OCI-LY1 (cell line): ENCODE results near the gene CRIM1.

Experiments used
- H2AFZ ChIP-seq: fragments of 200-600 bp; sonication (generic), shearing (Covaris generic); 2 replicates; pipeline ENCODE4 v1.6.0; 2014; ENCODE audit warnings: antibody characterized with exemption, mild to moderate bottlenecking, low read length
- H3F3A ChIP-seq: fragments of 200-600 bp; sonication (generic), shearing (Covaris generic); 2 replicates; pipeline ENCODE4 v1.6.0; 2014; ENCODE audit warnings: mild to moderate bottlenecking, antibody characterized with exemption, low read length, moderate library complexity; ENCODE audit not compliant: insufficient read depth
- H3K27ac ChIP-seq: fragments of 200-600 bp; sonication (generic); 2 replicates; pipeline ENCODE4 v1.5.1; 2014; ENCODE audit warnings: low read length, mixed run types, mild to moderate bottlenecking, low read depth; ENCODE audit not compliant: poor library complexity, severe bottlenecking
- H3K27me3 ChIP-seq: fragments of 200-600 bp; sonication (generic); 2 replicates; pipeline ENCODE4 v1.6.0; 2014; ENCODE audit warnings: antibody characterized with exemption, mild to moderate bottlenecking, low read length, moderate library complexity; ENCODE audit not compliant: insufficient read depth
- H3K36me3 ChIP-seq: fragments of 200-600 bp; sonication (generic); 2 replicates; pipeline ENCODE4 v1.6.1; 2014; ENCODE audit warnings: mild to moderate bottlenecking, antibody characterized with exemption, low read length, moderate library complexity, mixed read lengths; ENCODE audit not compliant: insufficient read depth
- H3K4me1 ChIP-seq: fragments of 200-600 bp; sonication (generic); 2 replicates; pipeline ENCODE4 v1.5.1; 2014; ENCODE audit warnings: mild to moderate bottlenecking, low read length, moderate library complexity; ENCODE audit not compliant: insufficient read depth, severe bottlenecking
- H3K4me2 ChIP-seq: fragments of 200-600 bp; sonication (generic), shearing (Covaris generic); 2 replicates; pipeline ENCODE4 v1.6.1; 2014; ENCODE audit warnings: low read length
- H3K4me3 ChIP-seq: fragments of 200-600 bp; sonication (generic); 2 replicates; pipeline ENCODE4 v1.5.1; 2014; ENCODE audit warnings: low read length, low read depth, mild to moderate bottlenecking, mixed read lengths; ENCODE audit not compliant: poor library complexity, severe bottlenecking
- H3K79me2 ChIP-seq: fragments of 200-600 bp; shearing (Covaris generic); 2 replicates; pipeline ENCODE4 v1.6.1; 2016; ENCODE audit warnings: mixed run types, low read length, mixed read lengths; ENCODE audit not compliant: insufficient read depth
- H3K9ac ChIP-seq: fragments of 200-600 bp; sonication (generic), shearing (Covaris generic); 2 replicates; pipeline ENCODE4 v1.6.1; 2014; ENCODE audit warnings: mild to moderate bottlenecking, low read length, mixed read lengths
- H3K9me2 ChIP-seq: fragments of 200-600 bp; sonication (generic), shearing (Covaris generic); 2 replicates; pipeline ENCODE4 v1.6.1; 2014; ENCODE audit warnings: low read depth, mild to moderate bottlenecking, low read length, mixed read lengths
- H3K9me3 ChIP-seq: fragments of 200-600 bp; shearing (Covaris generic); 2 replicates; pipeline ENCODE4 v1.6.1; 2014; ENCODE audit warnings: low read length, mixed read lengths
- H4K20me1 ChIP-seq: fragments of 200-600 bp; sonication (generic), shearing (Covaris generic); 2 replicates; pipeline ENCODE4 v1.6.0; 2016; ENCODE audit warnings: mild to moderate bottlenecking, low read length; ENCODE audit not compliant: insufficient read depth
- EZH2 ChIP-seq: fragments of 200-600 bp; sonication (generic), shearing (Covaris generic); IDR thresholded peaks from 2 replicates; pipeline ENCODE4 v1.8.0; 2017; ENCODE audit warnings: borderline replicate concordance, mixed run types, mild to moderate bottlenecking, antibody characterized with exemption, low read length, moderate library complexity, mixed read lengths
- TF ChIP-seq, protein P1 (sequence below): fragments of 200-600 bp; sonication (generic), shearing (Covaris generic); IDR thresholded peaks from 2 replicates; pipeline ENCODE4 v1.5.1; 2017; ENCODE audit warnings: mild to moderate bottlenecking, antibody characterized with exemption, low read length, moderate library complexity, mixed read lengths

CRIM1 gene

DNA sequence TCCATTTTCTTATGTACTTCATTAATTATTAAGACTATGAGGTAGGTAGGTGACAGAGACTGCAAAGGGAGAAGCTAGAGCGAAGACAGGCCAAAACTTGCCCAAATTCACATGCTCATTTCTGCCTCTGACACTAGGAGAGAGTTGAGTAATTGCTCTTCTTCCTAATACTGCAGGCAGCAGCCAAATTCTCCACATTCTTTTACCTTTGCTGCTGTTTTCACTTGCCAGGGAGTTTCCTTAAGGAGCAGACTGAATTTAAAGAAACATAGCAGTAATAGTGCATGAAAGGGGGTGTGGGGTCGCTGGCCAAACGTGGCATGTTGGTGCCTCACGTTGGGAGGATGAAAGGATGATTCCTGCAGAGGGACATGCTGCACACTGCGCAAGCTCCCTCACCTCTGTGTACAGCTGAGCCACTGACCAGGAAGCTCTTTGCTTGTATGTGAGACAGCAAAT lies 12.3 kb downstream of the CRIM1 start:
- Histone ChIP-seq H3K4me3 (no peak overlapping the region), H3K9me3 (no peaks in the 10 kb centered on the region), H3K9ac (no peak overlapping the region), H3K4me1 (no peaks in the 10 kb centered on the region), H3K27ac (no peak overlapping the region), H2AFZ (no peak overlapping the region), H4K20me1 (no peaks in the 10 kb centered on the region), H3K9me2 (no peaks in the 10 kb centered on the region), H3K27me3 (no peaks in the 10 kb centered on the region), H3K4me2 (no peak overlapping the region), H3K36me3 (no peaks in the 10 kb centered on the region), H3K79me2 (no peaks in the 10 kb centered on the region), H3F3A (no peaks in the 10 kb centered on the region)
- TF ChIP-seq EZH2, result no peak
- TF ChIP-seq, protein P1, sequence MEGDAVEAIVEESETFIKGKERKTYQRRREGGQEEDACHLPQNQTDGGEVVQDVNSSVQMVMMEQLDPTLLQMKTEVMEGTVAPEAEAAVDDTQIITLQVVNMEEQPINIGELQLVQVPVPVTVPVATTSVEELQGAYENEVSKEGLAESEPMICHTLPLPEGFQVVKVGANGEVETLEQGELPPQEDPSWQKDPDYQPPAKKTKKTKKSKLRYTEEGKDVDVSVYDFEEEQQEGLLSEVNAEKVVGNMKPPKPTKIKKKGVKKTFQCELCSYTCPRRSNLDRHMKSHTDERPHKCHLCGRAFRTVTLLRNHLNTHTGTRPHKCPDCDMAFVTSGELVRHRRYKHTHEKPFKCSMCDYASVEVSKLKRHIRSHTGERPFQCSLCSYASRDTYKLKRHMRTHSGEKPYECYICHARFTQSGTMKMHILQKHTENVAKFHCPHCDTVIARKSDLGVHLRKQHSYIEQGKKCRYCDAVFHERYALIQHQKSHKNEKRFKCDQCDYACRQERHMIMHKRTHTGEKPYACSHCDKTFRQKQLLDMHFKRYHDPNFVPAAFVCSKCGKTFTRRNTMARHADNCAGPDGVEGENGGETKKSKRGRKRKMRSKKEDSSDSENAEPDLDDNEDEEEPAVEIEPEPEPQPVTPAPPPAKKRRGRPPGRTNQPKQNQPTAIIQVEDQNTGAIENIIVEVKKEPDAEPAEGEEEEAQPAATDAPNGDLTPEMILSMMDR, result no peak

DNA sequence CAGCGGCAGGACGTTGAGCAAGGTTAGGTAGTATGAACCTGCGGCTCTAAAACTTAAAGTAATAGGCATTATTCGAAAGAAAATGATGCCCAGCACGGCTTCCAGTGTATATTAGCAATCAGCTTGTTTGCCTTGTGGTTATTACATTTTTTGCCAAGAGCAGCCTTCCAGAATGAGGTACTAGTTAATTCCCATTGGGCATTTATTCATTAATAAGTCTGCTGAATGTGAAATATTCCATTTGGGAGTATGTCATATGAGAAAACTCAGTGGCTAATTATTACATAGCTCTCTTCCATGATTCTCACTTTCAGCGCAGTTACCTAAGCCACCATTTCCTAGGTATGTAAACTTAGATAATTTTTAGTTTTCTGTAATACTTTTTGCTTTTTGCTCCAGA lies 12.9 kb downstream of the CRIM1 start:
- no peak overlapping the region for H3K4me2 ChIP-seq
- no peak overlapping the region for H3K4me3 ChIP-seq
- H4K20me1 ChIP-seq, result no peaks in the 10 kb centered on the region

DNA sequence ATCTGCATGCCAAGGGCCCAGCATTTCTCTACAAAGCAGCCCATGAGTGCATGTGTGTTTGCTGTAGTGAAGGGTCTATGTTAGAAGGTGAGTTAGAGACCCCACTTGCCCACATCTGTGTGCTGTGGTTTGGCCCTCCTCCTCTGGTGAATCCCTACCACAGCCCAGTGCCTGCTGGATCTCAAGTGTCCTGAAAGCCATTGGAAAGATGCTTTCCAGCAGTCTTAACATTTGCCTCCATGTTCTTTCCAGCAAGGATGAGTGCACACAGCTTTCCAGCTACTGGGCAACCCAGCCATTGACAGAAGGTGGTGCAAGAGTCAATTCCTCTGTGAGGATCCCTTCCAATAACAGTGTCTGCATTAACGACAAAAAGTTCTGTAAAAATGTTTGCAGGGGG lies 13.6 kb downstream of the CRIM1 start:
- H3K9ac ChIP-seq, result no peak overlapping the region
- H3K79me2 ChIP-seq, result no peaks in the 10 kb centered on the region
- H3K4me2 ChIP-seq, result no peak overlapping the region
- H3K4me1 ChIP-seq, result no peaks in the 10 kb centered on the region
- no peaks in the 10 kb centered on the region for H3K36me3 ChIP-seq
- no peak overlapping the region for H3K27ac ChIP-seq
- H3K27me3 ChIP-seq, result no peaks in the 10 kb centered on the region
- no peak for TF ChIP-seq EZH2
- TF ChIP-seq, protein P1, result no peak
- H3K9me2 ChIP-seq, result no peaks in the 10 kb centered on the region
- H3K4me3 ChIP-seq, result no peak overlapping the region
- no peaks in the 10 kb centered on the region for H4K20me1 ChIP-seq
- no peaks in the 10 kb centered on the region for H3F3A ChIP-seq
- no peak overlapping the region for H2AFZ ChIP-seq
- H3K9me3 ChIP-seq, result no peaks in the 10 kb centered on the region

More for the DNA sequence above, 12.9 kb downstream of the CRIM1 start:
- H3F3A ChIP-seq, result no peaks in the 10 kb centered on the region
- no peaks in the 10 kb centered on the region for H3K36me3 ChIP-seq
- TF ChIP-seq, protein P1, result no peak
- no peak for TF ChIP-seq EZH2
- H3K9me2 ChIP-seq, result no peaks in the 10 kb centered on the region
- H3K27ac ChIP-seq, result no peak overlapping the region
- no peaks in the 10 kb centered on the region for H3K4me1 ChIP-seq
- no peak overlapping the region for H2AFZ ChIP-seq
- H3K27me3 ChIP-seq, result no peaks in the 10 kb centered on the region
- no peaks in the 10 kb centered on the region for H3K9me3 ChIP-seq
- no peaks in the 10 kb centered on the region for H3K79me2 ChIP-seq
- no peak overlapping the region for H3K9ac ChIP-seq
